Endometrial microvascular endothelial cells (primary cell): ENCODE data around the gene SLC27A4. TPM values are rescaled to one million over a fixed set of nuclear protein-coding genes. Genes with fewer than 3 reads are reported as not detected.
"Not testable (repeated sequence)": the region's sequence is repeated elsewhere in the genome, so short reads cannot be mapped to it uniquely, and the experiment has no call there.

Experiments used
- in situ Hi-C: cut with HindIII; loops from 2 replicates; pipeline ENCODE4 v1.10.0; 2017; ENCODE audit warnings: low sequenced_read_pairs, low pct_unique_long_range_greater_than_20kb; ENCODE audit errors: inconsistent ontology term
- total RNA-seq: library from RNA; depleted of rRNA; stranded (reverse); fragments of >200 nt; gene quantifications from one replicate; pipeline ENCODE4 v1.2.3, GENCODE V29; 2015; ENCODE audit errors: inconsistent ontology term

The SLC27A4 gene
- total RNA-seq, 1 donor from 2014 or later = 46.2 TPM

- in situ Hi-C loops = no loop called here
These were observed 17.1 kb upstream of the SLC27A4 start for GRCh38 chr9:128323212-128323730.

- in situ Hi-C loops = no loop called here
These were observed 16.5 kb upstream of the SLC27A4 start for GRCh38 chr9:128323791-128324190.

GRCh38 chr9:128324401-128324800 is 15.9 kb upstream of the SLC27A4 start:
- in situ Hi-C loops = no loop called here

GRCh38 chr9:128325629-128326028 is 14.7 kb upstream of the SLC27A4 start:
- in situ Hi-C loops = no loop called here

- in situ Hi-C loops = no loop called here
These were observed 6.9 kb upstream of the SLC27A4 start for GRCh38 chr9:128333451-128333869.

- in situ Hi-C loops = no loop called here
These were observed 5.2 kb upstream of the SLC27A4 start for GRCh38 chr9:128335161-128335560.

GRCh38 chr9:128335914-128336313 is 4.4 kb upstream of the SLC27A4 start:
- in situ Hi-C loops = no loop called here

GRCh38 chr9:128337936-128338335 is 2.4 kb upstream of the SLC27A4 start:
- in situ Hi-C loops = no loop called here

- in situ Hi-C loops = not testable (repeated sequence)
These were observed 1.3 kb upstream of the SLC27A4 start for GRCh38 chr9:128338852-128339614.

GRCh38 chr9:128340691-128341434 is 536 bp downstream of the SLC27A4 start:
- in situ Hi-C loops = no loop called here

GRCh38 chr9:128341435-128341849 is 1.1 kb downstream of the SLC27A4 start:
- in situ Hi-C loops = no loop called here

- in situ Hi-C loops = no loop called here
These were observed 2.8 kb downstream of the SLC27A4 start for GRCh38 chr9:128342971-128343680.

- in situ Hi-C loops = no loop called here
These were observed 3.5 kb downstream of the SLC27A4 start for GRCh38 chr9:128343855-128344254.

GRCh38 chr9:128344931-128345605 is 4.7 kb downstream of the SLC27A4 start:
- in situ Hi-C loops = no loop called here

- in situ Hi-C loops = no loop called here
These were observed 8.8 kb downstream of the SLC27A4 start for GRCh38 chr9:128349125-128349524.

GRCh38 chr9:128349772-128350171 is 9.4 kb downstream of the SLC27A4 start:
- in situ Hi-C loops = no loop called here

GRCh38 chr9:128355451-128355850 is 15.1 kb downstream of the SLC27A4 start:
- in situ Hi-C loops = no loop called here

GRCh38 chr9:128358090-128358489 is 17.8 kb downstream of the SLC27A4 start:
- in situ Hi-C loops = no loop called here

- in situ Hi-C loops = no loop called here
These were observed 18.5 kb downstream of the SLC27A4 start for GRCh38 chr9:128358861-128359260.
